ENCODE results near the gene GLB1L3.

DNA sequence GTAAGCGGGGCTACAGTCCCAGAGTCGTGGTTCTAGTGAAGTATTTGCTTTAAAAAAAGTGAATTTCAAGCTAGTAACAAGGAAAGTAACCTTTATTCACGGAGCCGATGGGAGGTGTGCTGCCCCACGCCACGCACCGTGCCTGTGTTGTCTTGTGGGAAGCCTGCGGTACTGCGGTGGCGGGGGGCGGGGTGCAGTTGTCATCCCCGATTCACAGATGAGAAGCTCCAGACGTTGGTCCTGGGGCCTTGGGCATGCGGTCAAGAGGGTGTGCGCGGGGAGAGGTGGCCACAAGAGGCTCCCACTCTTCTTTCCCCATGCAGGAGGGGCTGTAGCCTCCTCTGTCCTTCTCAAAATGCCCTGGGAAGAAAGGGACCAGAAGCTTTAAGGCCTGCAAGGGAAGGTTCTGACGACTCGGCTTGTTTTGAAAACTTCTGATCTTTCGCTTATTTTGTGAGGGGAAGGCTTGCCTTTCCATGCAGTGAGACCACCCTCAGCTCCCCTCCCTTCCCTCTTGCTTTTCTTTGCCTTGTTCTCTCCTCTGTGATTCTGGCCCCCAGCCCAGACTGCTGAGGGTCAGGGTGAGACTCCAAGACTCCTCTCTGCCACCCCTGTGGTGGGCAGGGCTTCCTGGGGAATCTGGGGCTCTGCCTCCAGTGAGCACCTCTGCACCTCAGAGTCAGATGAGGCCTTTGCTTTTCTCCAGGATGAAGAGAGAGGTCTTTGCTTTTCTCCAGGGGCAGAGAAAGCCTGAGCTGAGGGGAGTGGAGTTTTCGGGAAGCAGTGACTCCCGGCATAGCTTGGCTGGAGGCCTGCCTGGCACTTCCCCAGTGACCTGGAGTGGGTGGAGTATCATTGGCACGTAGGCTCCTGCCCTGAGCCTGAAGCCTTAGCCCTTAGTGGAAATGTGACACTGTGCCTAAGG is 6.2 kb downstream of the GLB1L3 start:
- TF ChIP-seq, protein P1, sequence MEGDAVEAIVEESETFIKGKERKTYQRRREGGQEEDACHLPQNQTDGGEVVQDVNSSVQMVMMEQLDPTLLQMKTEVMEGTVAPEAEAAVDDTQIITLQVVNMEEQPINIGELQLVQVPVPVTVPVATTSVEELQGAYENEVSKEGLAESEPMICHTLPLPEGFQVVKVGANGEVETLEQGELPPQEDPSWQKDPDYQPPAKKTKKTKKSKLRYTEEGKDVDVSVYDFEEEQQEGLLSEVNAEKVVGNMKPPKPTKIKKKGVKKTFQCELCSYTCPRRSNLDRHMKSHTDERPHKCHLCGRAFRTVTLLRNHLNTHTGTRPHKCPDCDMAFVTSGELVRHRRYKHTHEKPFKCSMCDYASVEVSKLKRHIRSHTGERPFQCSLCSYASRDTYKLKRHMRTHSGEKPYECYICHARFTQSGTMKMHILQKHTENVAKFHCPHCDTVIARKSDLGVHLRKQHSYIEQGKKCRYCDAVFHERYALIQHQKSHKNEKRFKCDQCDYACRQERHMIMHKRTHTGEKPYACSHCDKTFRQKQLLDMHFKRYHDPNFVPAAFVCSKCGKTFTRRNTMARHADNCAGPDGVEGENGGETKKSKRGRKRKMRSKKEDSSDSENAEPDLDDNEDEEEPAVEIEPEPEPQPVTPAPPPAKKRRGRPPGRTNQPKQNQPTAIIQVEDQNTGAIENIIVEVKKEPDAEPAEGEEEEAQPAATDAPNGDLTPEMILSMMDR (IDR thresholded peaks at IDR 0.05): no peak
- TF ChIP-seq POLR2A (IDR thresholded peaks at IDR 0.05): no peak
